GM21515 (cell line): ENCODE results near the gene FXYD3.

Source experiments
- ATAC-seq: cut with Tn5 transposase; IDR thresholded peaks from one replicate; pipeline ENCODE4 v1.9.1; 2021; ENCODE audit not compliant: unreplicated experiment

FXYD3 gene

DNA sequence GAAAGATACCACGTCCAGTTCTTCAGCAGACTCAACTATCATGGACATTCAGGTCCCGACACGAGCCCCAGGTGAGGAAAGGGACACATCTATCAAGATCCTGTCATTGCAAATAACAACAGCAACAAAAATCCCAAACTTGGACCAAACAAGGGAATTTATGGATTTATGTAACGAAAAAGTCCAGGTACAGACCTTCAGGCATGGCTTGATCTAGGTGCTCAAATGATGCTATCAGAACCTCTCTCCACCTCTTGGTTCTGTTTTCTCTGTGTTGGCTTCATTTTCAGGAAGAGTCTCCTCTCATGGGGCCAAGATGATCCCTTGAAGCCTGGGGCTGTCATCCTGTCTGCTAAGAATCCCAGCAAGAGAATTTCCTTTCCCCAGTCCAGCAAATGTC, 41.8 kb downstream of the FXYD3 start:
- ATAC-seq = no peak

DNA sequence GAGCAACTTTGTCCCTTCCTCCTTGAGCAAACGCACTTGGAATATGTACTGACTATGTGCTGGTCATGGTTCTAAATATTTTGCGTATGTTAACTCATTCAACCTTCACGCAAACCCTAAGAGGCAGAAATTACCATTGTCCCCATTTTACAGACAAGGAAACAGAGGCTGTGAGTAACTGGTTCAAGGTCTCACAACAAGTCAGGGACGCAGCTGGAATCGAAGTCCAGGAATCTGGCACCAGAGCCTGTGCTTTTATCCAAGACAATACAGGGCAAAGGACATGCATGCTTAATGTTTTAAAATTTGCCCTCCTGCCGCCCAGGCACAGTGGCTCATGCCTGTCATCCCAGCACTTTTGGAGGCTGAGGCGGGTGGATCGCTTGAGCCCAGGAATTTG, 44.0 kb downstream of the FXYD3 start:
- no peak for ATAC-seq

DNA sequence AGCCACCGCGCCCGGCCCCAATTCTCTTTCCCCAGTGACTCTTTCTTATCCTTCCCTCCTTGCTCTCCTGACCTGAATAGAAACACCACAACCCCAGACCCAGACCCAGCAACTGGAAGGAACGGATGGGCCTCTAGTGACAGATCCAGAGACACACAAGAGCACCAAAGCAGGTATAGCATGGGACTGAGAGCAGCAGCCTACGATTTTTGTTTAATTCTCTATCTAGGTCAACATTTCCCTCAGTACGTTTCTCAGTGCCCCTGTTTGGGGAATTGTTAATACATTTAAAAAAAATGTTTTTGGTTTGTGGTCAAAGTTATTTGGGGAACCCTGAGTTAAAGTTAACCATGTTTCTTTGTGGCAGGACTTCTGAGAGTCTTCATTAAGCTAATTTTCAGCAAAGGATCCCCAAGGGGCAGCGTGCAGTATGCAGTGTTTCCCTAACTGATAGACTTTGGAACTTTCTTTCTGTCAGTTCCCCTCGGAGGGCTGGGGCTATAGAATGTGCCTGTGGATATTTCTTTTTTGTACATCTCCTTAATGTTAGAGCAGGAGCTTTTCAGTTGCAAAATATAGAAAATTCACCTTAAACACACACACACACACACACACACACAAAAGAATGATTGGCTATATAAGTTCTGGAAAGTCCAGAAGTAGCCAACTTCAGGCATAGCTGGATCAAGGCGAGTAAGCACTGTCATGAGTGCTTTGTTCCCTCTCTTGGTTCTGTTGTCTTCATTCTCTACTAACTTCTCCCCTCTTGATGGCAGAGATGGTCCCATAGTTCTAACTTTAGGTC, 45.2 kb downstream of the FXYD3 start:
- ATAC-seq = no peak

DNA sequence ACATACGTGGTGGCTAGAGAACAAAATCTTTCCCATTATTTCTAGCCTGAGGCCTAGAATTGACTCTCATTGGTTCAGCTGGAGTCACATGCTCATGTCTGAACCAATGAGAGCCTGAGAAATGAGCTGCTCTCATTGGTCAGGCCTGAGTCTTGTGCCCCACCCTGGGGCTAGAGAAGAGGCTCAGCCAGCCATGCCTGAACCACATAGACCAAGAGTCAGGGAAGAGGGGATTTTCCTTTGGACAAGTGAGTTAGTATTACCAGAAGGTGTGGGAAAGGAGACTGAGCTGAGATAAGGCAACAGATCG, 45.8 kb downstream of the FXYD3 start:
- no peak for ATAC-seq

GRCh38 chr19:35162471-35163326, 47.1 kb downstream of the FXYD3 start:
- no peak for ATAC-seq

DNA sequence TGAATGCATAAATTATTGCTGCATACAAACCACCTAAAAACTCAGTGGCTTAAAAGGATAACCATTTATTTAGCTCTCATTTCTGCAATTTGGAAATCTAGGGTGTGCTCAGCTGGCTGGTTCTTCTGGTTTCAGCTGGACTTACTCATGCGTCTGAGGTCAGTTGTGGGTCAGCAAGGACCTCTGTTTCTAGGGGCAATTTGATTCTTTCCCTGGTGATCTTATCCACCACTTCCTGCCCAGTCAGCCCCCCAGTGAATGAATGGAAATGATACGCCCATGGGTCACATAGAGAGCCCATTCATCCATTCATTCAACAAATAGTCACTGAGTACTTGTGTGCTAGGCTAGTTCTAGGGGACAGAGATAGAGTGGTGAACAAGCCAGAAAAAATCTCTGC, 48.8 kb downstream of the FXYD3 start:
- no peak for ATAC-seq

GRCh38 chr19:35165200-35166058, 49.8 kb downstream of the FXYD3 start:
- no peak for ATAC-seq

- no peak for ATAC-seq
Measured at GRCh38 chr19:35166100-35167063, 50.8 kb downstream of the FXYD3 start.

DNA sequence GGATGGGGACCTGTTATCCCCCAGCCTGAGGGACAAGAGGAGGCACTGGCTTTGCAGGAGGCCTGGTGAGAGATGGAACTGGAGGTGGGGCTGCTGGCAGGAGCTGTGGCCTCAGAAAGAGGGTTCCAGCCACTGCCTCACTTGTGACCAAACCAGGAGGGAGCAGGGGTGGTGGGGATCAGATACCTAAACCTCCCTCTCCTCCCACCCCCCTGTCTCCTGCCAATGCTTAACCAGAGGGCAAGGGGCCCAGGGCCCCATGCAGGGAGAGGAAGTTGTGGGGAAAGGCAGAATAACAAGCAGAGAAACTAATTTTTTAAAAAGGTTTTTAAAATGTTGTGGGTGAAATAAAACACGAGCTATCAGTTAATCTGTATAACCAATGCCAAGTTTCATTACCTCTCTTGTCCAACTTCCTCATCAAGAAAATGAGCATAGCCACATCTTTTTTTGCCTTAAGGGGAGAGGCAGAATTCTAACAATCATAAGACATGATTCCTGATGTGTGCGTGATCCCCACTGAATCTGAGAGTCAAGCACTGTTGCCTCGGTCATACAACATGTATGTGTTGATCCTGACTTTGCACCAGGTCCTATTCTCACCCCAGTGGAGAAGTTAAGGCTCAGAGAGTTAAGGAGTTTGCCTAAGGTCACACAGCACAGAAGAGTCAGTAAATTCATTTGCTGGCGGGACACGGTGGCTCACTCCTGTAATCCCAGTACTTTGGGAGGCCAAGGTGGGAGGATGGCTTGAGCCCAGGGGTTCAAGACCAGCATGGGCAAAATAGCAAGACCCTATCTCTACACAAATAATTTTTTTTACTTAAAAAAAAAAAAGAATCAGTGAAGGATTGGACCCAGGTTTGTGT, 51.9 kb downstream of the FXYD3 start:
- ATAC-seq = no peak

GRCh38 chr19:35168196-35168595, 52.6 kb downstream of the FXYD3 start:
- no peak for ATAC-seq

DNA sequence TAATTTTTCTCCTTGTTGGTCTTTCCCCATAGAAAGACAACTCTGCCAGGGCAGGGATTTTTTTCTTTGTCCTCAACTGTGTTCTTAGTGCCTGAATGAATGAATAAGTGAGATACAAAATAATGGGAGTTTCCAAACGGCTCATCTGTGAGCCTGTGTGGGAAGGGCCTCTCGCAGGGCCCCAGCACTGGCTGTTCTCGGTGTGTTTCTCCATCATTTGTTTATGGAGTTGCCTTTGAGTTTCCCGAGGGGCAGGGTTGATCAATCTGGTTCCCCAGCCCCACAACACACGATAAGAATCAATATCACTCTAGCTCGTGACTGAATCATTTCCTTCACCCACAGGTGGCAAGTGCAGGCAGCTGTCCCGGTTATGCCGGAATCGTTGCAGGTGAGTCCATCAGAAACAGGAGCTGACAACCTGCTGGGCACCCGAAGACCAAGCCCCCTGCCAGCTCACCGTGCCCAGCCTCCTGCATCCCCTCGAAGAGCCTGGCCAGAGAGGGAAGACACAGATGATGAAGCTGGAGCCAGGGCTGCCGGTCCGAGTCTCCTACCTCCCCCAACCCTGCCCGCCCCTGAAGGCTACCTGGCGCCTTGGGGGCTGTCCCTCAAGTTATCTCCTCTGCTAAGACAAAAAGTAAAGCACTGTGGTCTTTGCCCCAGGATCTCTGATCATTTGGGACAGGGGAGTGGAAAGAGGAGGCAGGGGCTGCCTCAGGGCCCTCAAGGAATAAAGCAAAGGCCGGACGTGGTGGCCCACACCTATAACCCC, 53.8 kb downstream of the FXYD3 start:
- no peak for ATAC-seq

DNA sequence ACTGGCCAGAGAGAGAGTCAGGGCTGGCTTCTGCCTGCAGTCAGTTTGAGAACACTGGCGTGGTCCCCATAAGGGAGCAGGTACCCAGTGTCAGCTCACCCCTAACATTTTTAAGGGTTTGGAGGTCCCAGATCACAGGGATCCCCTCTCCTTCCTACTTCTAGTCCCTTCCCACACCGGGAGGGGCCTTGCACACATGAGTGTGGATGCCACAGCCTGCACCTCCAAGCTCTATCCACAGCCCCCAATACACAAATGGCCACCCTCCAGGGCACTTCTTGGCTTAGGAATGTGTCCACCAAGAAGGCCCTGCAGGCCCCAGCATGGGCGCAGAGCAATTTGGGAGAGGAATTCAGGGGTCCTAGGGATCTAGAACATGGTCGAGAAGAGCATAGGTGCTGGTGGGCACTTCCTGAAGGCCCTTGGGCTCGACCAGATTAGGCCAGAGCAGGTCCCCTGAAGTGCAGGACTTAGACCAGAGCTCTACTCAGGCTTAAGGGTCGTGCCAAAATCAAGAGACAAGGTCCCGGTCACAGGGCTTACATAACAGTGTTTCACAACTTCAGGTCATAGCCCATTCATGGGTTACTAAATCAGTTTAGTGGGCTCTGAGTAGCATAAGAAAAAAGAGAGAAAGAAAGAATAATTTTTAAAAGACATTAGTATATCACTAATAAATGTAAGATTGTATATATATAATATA, 54.9 kb downstream of the FXYD3 start:
- ATAC-seq = no peak

DNA sequence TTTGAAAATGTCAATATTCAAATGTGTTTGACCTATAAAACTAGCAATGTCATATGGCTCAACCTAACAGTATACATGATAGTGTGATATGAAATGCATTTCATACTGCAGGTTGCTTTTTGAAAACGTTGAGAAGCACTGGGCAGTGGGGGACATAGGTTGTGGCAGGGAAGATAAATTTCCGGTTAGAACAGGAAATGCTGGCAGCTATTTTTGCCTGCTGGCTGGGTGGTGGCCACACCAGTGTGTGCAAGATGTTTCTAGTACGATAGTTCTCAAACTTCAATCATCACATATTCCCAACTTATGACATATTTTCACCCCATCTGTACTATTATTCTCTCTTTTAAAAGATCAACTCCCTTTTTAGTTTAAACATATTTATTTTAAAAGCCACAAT, 56.1 kb downstream of the FXYD3 start:
- no peak for ATAC-seq
